DND-41 (cell line): ENCODE results near the gene AKAP14.
A peak's percentile ranks its signal among the peaks of the same experiment; 100 is the strongest.

Experiments
- ATAC-seq: fragments of 200-7000 bp; cut with Tn5 transposase; 3 replicates; pipeline ENCODE4 v1.9.1; 2021; ENCODE audit warnings: low read depth; ENCODE audit not compliant: insufficient read depth
- DNase-seq: peaks from one replicate; pipeline ENCODE4 v3.0.0-alpha.2; 2020
- H2AFZ ChIP-seq: 2 replicates; pipeline ENCODE4 v1.6.0; 2012; ENCODE audit warnings: low read depth, low read length
- H3K27ac ChIP-seq: 2 replicates; pipeline ENCODE4 v1.5.1; 2012; ENCODE audit warnings: low read length, inconsistent platforms
- H3K27me3 ChIP-seq: fragments of 200-600 bp; sonication (generic); 2 replicates; pipeline ENCODE4 v1.6.0; 2012; ENCODE audit warnings: low read length, mild to moderate bottlenecking, inconsistent platforms; ENCODE audit not compliant: insufficient read depth, poor library complexity
- H3K36me3 ChIP-seq: 2 replicates; pipeline ENCODE4 v1.5.1; 2012; ENCODE audit warnings: low read length, inconsistent platforms; ENCODE audit not compliant: insufficient read depth
- H3K4me1 ChIP-seq: 2 replicates; pipeline ENCODE4 v1.5.1; 2012; ENCODE audit warnings: mild to moderate bottlenecking, low read length; ENCODE audit not compliant: insufficient read depth
- H3K4me2 ChIP-seq: 2 replicates; pipeline ENCODE4 v1.6.0; 2012; ENCODE audit warnings: mild to moderate bottlenecking, moderate library complexity, low read length, inconsistent platforms; ENCODE audit not compliant: insufficient read depth
- H3K4me3 ChIP-seq, 2 experiments: fragments of 200-600 bp in 1 of 2; shearing (Covaris generic) in 1 of 2; 2 replicates each; pipeline ENCODE4 v1.5.1; 2012 to 2016; ENCODE audit warnings: inconsistent platforms in 2 of 2, low read length in 2 of 2, mild to moderate bottlenecking in 2 of 2, low read depth in 1 of 2, moderate library complexity in 1 of 2
- H3K79me2 ChIP-seq: 2 replicates; pipeline ENCODE4 v1.6.0; 2012; ENCODE audit warnings: low read length, inconsistent platforms; ENCODE audit not compliant: insufficient read depth
- H3K9ac ChIP-seq: 2 replicates; pipeline ENCODE4 v1.6.0; 2012; ENCODE audit warnings: low read depth, mild to moderate bottlenecking, inconsistent platforms, low read length, moderate library complexity
- H3K9me3 ChIP-seq: 2 replicates; pipeline ENCODE4 v1.5.1; 2012; ENCODE audit warnings: low read length, moderate library complexity, mild to moderate bottlenecking, inconsistent platforms; ENCODE audit not compliant: insufficient read depth, severe bottlenecking
- H4K20me1 ChIP-seq: 2 replicates; pipeline ENCODE4 v1.6.0; 2012; ENCODE audit warnings: low read length; ENCODE audit not compliant: insufficient read depth
- CTCF ChIP-seq: IDR thresholded peaks from 2 replicates; pipeline ENCODE4 v1.5.1; 2012; ENCODE audit warnings: borderline replicate concordance, low read length, moderate library complexity, mild to moderate bottlenecking; ENCODE audit not compliant: poor library complexity, severe bottlenecking; ENCODE audit errors: extremely low read depth
- EZH2 ChIP-seq: IDR thresholded peaks from 3 replicates; pipeline ENCODE4 v1.6.1; 2012; ENCODE audit warnings: borderline replicate concordance, low read depth, mild to moderate bottlenecking, moderate library complexity, low read length, inconsistent platforms; ENCODE audit not compliant: severe bottlenecking

AKAP14 gene

DNA sequence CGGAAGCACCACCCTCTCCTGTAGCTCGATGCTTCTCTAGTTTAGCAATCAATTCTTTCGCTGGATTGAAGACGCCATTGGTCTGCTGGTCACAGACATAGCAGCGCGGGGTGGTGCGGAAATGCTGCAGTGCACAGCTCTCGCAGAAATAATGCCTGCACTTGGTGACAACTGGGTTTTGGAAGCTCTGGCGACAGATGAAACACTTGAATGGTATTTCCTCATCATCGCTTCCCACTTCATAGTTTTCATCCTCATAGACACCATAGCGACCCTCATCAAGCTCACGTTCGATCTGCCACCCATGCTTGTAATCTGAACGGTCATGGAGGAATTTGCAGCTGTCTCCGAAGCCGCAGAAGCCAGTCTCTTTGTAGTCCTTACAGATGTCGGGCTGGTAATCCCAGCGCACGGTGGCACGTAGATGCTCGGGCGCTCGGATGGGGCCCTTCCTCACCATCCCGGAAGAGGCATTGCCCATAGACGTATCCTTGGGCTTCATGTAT lies 25.0 kb upstream of the AKAP14 start:
- DNase-seq (peak; percentile 48), ATAC-seq (peak; percentile 55)
- Histone ChIP-seq H2AFZ (peak overlapping the region; percentile 87), H3K36me3 (peaks cover 9% of the 10 kb centered on the region), H3K27me3 (no peaks in the 10 kb centered on the region), H3K9ac (peak overlapping the region; percentile 94), H3K4me1 (peaks cover 29% of the 10 kb centered on the region), H3K4me2 (peak overlapping the region; percentile 72), H3K4me3 (peak overlapping the region; percentile 61 to 77), H3K9me3 (no peaks in the 10 kb centered on the region), H3K27ac (peak overlapping the region; percentile 98), H3K79me2 (peaks cover 61% of the 10 kb centered on the region), H4K20me1 (peaks cover 7% of the 10 kb centered on the region; the same call in 1 of the 2 replicates)
- TF ChIP-seq CTCF: peak; percentile 2
- TF ChIP-seq EZH2: no peak

- TF ChIP-seq EZH2: no peak
- no peak for TF ChIP-seq CTCF
- Histone ChIP-seq H3K36me3 (peaks cover 15% of the 10 kb centered on the region), H3K9me3 (no peaks in the 10 kb centered on the region), H3K79me2 (peaks cover 61% of the 10 kb centered on the region), H3K4me1 (peaks cover 29% of the 10 kb centered on the region), H2AFZ (peak overlapping the region; percentile 87), H3K27ac (peak overlapping the region; percentile 98), H3K9ac (peak overlapping the region; percentile 94), H3K4me3 (peak overlapping the region; percentile 61 to 77), H3K4me2 (peak overlapping the region; percentile 72), H4K20me1 (peaks cover 7% of the 10 kb centered on the region; the same call in 1 of the 2 replicates), H3K27me3 (no peaks in the 10 kb centered on the region)
- peak; percentile 24 for ATAC-seq
- no peak for DNase-seq
Measured at GRCh38 chrX:119871245-119871598, 24.5 kb upstream of the AKAP14 start.

DNA sequence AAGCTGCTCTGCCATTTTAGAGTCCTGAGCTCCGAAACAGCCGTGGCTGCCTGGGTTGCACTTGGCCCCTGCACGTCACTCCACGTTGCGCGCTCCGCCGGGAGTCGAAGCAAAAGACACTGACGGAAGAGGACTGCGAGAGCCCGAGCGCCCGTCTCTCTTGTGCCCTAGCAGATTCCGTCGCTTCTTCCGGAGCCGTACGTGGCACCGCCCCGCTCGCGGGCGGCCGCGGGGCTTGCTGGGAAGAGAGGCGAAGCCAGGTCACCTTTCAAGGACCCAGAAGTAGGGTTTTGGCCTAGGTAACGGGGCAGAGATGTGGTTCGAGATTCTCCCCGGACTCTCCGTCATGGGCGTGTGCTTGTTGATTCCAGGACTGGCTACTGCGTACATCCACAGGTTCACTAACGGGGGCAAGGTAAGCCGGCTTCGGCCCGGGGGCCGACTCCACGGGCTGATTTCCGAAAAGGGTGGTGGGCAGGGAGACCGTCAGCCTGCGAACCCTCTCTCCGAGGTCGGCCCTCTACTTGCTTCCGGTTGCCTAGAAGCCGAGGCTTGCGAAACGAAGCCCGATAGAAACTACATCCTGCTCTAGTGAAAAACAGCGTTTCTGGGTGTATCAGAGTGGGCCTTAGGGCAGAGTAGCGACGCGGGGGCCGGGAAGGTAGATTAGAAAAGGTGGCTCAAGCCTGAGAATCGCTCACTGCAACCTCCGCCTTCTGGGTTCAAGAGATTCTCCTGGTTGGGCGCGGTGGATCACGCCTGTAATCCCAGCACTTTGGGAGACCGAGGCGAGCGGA lies 23.9 kb upstream of the AKAP14 start, which contains the start of the genes NDUFA1 and RNF113A:
Gene NDUFA1, plus strand, starts transcription at position 234 of the 797 bp plus-strand sequence. Its CDS starts 80 bp downstream, at position 314.
Gene RNF113A, minus strand, starts transcription at position 135 of the 797 bp plus-strand sequence. Its CDS starts 120 bp downstream, at position 15.
- H3K27me3 ChIP-seq: no peaks in the 10 kb centered on the region
- ATAC-seq (peak; percentile 93), DNase-seq (peak; percentile 86)
- H4K20me1 ChIP-seq: peaks cover 7% of the 10 kb centered on the region; the same call in 1 of the 2 replicates
- H3K4me1 ChIP-seq: peaks cover 29% of the 10 kb centered on the region
- H3K4me2 ChIP-seq: peak within 1 kb of the TSS; percentile 72
- H2AFZ ChIP-seq: peak within 1 kb of the TSS; percentile 87
- H3K36me3 ChIP-seq: peaks cover 19% of the 10 kb centered on the region
- H3K79me2 ChIP-seq: peaks cover 61% of the 10 kb centered on the region
- no peaks in the 10 kb centered on the region for H3K9me3 ChIP-seq
- no peak for TF ChIP-seq CTCF
- H3K9ac ChIP-seq: peak within 1 kb of the TSS; percentile 94
- H3K4me3 ChIP-seq: peak within 1 kb of the TSS; percentile 61 to 77
- peak within 1 kb of the TSS; percentile 98 for H3K27ac ChIP-seq
